Non-pigmented ciliary epithelial cell (primary cell): Measurements from ENCODE around the gene CAMTA1.

ENCODE experiments used
- DNase-seq: peaks from one replicate; pipeline ENCODE4 v3.0.0-alpha.2; 2010; ENCODE audit warnings: low read depth

Gene CAMTA1

GRCh38 chr1:6928106-6928885, 143.0 kb downstream of the CAMTA1 start:
- no peak for DNase-seq

- no peak for DNase-seq
Measured at GRCh38 chr1:6930732-6931300, 145.6 kb downstream of the CAMTA1 start.

GRCh38 chr1:6935361-6935883, 150.2 kb downstream of the CAMTA1 start:
- no peak for DNase-seq

GRCh38 chr1:6935911-6936690, 150.8 kb downstream of the CAMTA1 start:
- no peak for DNase-seq

DNA sequence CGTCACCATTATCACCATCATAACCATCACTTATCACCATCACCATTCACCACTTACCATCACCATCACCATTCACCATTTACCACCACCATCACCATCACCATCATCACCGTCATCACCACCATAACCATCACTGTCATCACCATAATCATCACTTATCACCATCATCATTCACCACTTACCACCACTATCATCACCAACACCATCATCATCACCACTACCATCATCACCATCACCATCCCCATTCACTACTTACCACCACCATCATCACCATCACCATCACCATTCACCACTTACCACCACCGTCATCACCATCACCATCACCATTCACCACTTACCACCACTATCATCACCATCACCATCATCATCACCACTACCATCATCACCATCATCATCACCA, 151.8 kb downstream of the CAMTA1 start:
- DNase-seq: no peak

- no peak for DNase-seq
Measured at GRCh38 chr1:6939363-6939762, 154.1 kb downstream of the CAMTA1 start.

DNA sequence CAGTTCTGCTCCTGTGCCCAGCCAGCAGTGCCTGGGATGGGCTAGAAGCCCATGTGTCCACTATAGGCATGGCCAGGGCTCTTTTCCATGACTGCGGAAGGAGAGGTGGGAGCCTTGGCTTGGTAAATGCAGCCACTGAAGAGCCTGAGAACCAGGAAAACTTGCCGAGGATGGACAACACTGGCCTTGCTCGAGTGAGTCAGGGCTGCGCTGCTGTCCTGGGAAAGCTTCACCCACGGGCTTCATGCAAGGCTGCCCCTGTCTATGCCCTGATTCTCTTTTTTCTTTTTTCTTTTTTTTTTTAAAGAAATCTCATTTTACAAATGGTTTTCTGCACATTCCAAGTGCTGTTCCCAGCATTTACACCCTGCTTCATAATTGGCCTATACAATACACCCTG, 156.5 kb downstream of the CAMTA1 start:
- no peak for DNase-seq

- DNase-seq: no peak
Measured at GRCh38 chr1:6942990-6943389, 157.7 kb downstream of the CAMTA1 start.

DNA sequence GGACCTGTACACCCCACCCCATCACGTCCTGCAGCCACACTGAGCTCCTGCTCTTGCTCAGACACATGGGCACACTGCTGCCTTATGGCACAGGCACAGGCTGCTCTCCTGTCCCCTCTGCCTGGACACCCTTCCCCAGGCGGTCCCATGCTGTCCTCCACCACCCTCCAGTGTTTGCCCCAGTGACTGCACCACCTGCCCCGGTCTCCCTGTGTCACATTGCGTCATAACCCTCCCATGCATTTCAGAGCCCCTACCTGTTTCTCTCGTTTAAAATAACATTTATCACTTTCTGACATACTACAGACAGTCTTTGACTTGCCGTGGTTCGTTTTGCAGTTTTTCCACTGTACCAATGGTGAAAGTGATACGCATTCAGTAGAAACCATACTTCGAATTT, 159.2 kb downstream of the CAMTA1 start:
- no peak for DNase-seq

- DNase-seq: no peak
Measured at GRCh38 chr1:6947952-6948351, 162.7 kb downstream of the CAMTA1 start.

DNA sequence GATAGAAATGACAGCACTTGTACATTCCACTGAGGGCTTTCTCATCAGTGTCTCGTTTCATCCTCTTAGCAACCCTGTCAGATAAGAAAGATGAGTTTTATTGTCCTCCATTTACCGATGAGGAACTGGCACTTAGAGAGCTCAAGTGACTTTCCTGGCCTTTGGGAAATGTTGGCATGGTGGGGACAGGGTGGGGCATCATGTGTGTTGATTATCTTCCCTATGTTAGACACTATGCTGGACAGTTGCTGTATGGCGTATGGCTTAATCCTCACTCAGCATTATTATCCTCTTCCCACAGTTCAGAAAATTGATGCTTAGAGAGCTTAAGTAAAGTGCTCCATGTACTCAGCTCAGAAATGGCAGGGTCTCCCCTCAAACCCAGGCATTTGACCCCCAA, 163.2 kb downstream of the CAMTA1 start:
- no peak for DNase-seq

GRCh38 chr1:6948861-6949260, 163.6 kb downstream of the CAMTA1 start:
- no peak for DNase-seq

DNA sequence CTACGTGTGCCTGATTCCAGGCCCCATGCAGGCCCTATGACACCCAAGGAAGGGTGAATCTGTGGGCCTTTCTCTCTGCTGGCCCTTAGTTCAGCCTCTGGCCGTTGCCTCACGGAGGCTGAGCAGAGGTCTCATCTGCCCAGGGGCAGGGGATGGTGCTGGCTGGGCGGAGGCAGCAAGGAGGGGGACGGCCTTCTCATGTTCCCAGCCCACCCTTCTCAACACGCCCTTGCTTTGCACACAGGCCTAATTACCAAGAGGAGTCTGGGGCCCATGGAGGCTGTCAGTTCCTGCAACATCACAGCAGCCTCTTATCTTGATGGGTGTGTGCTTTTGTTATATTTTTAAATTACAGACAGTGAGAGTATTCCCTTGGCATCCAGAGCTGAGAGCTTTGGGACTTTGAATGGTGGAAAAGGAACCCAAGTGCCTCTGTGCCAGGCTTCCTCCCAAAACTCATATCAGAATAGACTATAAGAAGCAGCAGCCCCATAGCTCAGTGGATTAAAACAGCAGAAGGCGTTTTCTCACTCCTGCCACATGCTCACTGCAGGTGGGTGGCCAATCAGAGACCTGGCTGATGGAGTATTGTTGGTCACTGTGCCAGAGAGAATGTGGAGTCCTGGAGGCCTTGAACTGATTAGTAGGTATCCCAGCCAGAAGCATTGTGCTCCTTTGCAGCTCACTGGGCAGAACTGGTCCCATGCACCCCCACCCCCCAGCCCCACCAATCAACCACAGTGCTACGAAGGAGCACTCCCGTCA, 164.9 kb downstream of the CAMTA1 start:
- no peak for DNase-seq

- DNase-seq: no peak
Measured at GRCh38 chr1:6951536-6951935, 166.3 kb downstream of the CAMTA1 start.

DNA sequence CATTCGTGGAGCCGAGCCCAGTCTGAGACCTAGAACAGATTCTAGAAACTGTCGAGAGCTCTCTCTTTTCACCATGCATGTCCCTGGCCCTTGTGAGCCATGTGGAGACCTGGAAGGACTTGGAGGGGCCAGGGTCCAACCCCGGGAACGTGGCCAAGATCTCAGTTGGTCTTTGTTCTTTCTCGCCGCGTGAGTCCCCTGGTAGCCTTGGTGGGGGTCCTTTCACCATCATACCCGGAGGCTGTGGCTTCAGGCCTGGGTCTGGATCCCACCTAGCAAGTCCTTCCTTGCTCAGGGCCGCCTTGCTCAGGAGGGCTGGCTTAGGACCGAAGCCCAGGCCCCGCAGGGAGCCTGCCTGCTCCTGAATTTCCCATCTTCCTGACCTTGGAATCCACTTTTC, 168.0 kb downstream of the CAMTA1 start:
- DNase-seq: no peak

DNA sequence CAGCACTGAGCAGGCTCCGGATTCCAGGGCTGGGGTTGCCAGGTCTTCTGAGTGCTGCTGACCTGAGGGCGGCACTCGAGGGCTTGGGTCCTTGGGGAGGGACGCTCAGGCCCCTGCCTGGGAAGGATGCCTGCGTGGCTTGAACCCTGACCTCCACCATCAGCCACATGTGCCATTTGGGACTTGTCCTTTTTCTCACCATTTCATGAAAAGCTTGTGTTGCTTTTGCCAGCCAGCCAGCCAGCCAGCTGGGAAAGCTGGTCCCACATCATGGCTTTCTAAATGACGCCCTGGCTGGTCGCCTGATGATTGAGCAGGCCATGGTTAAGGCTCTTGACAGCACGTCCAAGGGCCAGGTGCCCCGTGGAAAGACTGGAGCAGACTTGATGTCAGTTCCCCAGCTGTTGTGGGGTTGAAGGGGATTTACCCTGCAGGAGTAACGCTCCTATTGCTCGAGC, 168.7 kb downstream of the CAMTA1 start:
- DNase-seq: no peak

GRCh38 chr1:6954591-6954990, 169.3 kb downstream of the CAMTA1 start:
- DNase-seq: no peak

- DNase-seq: no peak
Measured at GRCh38 chr1:6955357-6956094, 170.3 kb downstream of the CAMTA1 start.

DNA sequence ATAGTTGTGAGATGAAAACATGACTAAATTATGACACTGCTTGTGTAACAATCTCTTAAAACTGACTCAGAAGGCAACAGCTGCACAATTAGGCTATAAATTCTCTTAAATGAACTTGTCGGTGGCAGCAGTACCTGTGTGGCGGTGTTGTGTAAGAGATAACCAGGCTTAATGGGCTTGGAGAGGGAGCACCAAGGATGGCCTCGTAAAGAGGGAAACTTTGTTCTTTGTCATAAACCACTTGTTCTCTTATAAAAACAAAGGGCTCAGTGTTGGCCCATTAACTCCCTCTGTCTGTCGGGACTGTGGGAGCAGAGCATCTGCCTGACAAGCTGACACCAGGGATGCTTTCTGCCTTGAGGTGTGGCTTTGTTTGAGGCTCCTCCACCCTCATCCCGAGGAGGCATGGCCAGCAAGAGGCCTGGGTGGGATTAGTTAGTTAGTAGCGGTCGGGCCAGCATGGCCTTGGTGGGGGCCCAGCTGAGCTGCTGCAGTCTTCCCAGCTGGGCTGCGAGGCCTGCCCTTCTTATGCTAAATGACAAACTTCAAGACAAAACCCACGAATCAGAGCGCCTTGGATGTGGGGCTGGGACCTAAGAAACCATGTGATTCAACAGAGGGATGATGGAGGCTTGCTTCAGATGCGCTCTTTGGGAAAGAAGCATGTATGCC, 171.4 kb downstream of the CAMTA1 start:
- DNase-seq: no peak

DNA sequence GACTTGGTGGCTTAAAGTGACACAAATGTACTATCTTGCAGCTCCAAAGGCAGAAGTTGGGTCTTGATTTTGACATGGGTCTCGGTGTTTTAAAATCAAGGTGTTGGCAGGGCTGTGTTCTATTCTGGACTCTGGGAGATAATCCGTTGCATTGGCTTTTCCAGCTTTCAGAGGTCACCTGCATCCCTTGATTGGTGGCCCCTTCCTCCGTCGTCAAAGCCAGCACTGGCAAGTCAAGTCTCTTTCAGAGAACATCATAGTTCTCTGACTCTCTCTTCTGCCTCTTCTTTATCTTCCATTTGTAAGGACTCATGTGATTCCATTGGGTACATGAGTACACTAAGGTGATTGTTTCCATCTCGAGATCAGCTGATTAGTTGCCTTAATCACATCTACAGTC, 172.1 kb downstream of the CAMTA1 start:
- no peak for DNase-seq
